DOHH2 (cell line): Measurements from ENCODE around the gene GPC5.

Source experiments
- H3F3A ChIP-seq: fragments of 200-600 bp; sonication (generic), shearing (Covaris generic); 2 replicates; pipeline ENCODE4 v1.6.0; 2016; ENCODE audit warnings: antibody characterized with exemption, mild to moderate bottlenecking; ENCODE audit not compliant: control insufficient read depth, insufficient read depth
- H3K27ac ChIP-seq: fragments of 200-600 bp; sonication (generic); 2 replicates; pipeline ENCODE4 v1.5.1; 2014; ENCODE audit warnings: low read depth, mild to moderate bottlenecking, low read length, moderate library complexity
- H3K27me3 ChIP-seq: fragments of 200-600 bp; sonication (generic); 2 replicates; pipeline ENCODE4 v1.6.1; 2014; ENCODE audit warnings: mild to moderate bottlenecking, low read length, mixed read lengths; ENCODE audit not compliant: control insufficient read depth
- H3K36me3 ChIP-seq: fragments of 200-600 bp; sonication (generic); 2 replicates; pipeline ENCODE4 v1.6.1; 2014; ENCODE audit warnings: mild to moderate bottlenecking, low read length, moderate library complexity, mixed read lengths; ENCODE audit not compliant: control insufficient read depth
- H3K4me1 ChIP-seq: fragments of 200-600 bp; sonication (generic); 2 replicates; pipeline ENCODE4 v1.6.1; 2014; ENCODE audit warnings: mild to moderate bottlenecking, low read length, mixed read lengths; ENCODE audit not compliant: control insufficient read depth
- H3K4me2 ChIP-seq: fragments of 200-600 bp; sonication (generic); 2 replicates; pipeline ENCODE4 v1.6.0; 2014; ENCODE audit warnings: mild to moderate bottlenecking, low read length, moderate library complexity
- H3K4me3 ChIP-seq: fragments of 200-600 bp; sonication (generic); 2 replicates; pipeline ENCODE4 v1.5.1; 2014; ENCODE audit warnings: mild to moderate bottlenecking, low read length, mixed read lengths
- H3K79me2 ChIP-seq: fragments of 200-600 bp; sonication (generic); 2 replicates; pipeline ENCODE4 v1.6.1; 2014; ENCODE audit warnings: mild to moderate bottlenecking, low read length, mixed read lengths; ENCODE audit not compliant: control insufficient read depth
- H3K9me2 ChIP-seq: fragments of 200-600 bp; sonication (generic); replicated peaks from 2 replicates; pipeline ENCODE4 v1.6.1; 2014; ENCODE audit warnings: mild to moderate bottlenecking, low read length, mixed read lengths; ENCODE audit not compliant: control insufficient read depth
- H3K9me3 ChIP-seq: fragments of 200-600 bp; sonication (generic); 2 replicates; pipeline ENCODE4 v1.6.1; 2014; ENCODE audit warnings: antibody characterized with exemption, low read length, mixed read lengths; ENCODE audit not compliant: control insufficient read depth, insufficient read depth
- H4K20me1 ChIP-seq: fragments of 200-600 bp; sonication (generic); 2 replicates; pipeline ENCODE4 v1.6.0; 2014; ENCODE audit warnings: low read depth, mild to moderate bottlenecking, antibody characterized with exemption, low read length, moderate library complexity; ENCODE audit not compliant: control insufficient read depth, insufficient read depth
- CTCF ChIP-seq: fragments of 200-600 bp; sonication (generic); IDR thresholded peaks from one replicate; pipeline ENCODE4 v1.5.1; 2014; ENCODE audit warnings: antibody characterized with exemption, mild to moderate bottlenecking, low read depth, low read length; ENCODE audit not compliant: poor library complexity, severe bottlenecking
- EZH2phosphoT487 ChIP-seq: fragments of 200-600 bp; sonication (generic); IDR thresholded peaks from 2 replicates; pipeline ENCODE4 v1.6.1; 2017; ENCODE audit warnings: borderline replicate concordance, mild to moderate bottlenecking, antibody characterized with exemption, low read length, moderate library complexity, mixed read lengths

Gene GPC5

DNA sequence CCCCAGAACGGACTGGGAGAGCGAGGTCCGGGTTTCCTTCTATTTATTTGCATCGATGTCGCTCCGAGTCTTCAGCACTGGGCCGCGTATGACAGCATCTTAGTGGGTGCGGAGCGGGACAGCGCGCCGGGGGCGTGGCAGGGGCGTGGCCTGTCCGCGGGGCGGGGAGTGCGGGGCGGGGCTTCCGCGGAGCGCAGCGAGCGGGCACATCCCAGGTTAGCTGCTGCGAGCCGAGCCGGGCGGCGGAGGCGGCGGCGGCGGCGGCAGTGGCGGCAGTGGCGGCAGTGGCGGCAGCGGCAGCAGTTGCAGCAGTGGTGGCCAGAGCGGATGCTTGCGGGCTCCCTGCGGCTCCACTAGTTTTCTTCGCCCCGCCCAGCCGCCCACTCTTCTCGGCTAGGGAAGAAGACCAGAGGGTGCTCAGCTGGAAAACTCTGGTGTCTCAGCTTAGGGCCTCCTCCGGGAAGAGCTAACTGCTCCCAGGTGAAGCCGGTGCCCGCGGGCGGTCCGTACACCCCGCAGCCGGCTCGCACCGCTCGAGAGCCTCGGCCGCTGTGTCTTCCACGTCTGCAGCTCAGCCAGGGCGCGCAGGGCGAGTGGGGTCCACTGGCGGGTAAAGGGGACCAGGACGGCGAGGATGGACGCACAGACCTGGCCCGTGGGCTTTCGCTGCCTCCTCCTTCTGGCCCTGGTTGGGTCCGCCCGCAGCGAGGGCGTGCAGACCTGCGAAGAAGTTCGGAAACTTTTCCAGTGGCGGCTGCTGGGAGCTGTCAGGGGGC is at the start of gene GPC5:
Gene GPC5, plus strand, starts transcription at position 209 of the 776 bp plus-strand sequence.
- H4K20me1 ChIP-seq, result no peaks in the 10 kb centered on the region
- peaks cover 4% of the 10 kb centered on the region; the same call in 1 of the 2 replicates for H3F3A ChIP-seq
- H3K27me3 ChIP-seq, result peaks cover 38% of the 10 kb centered on the region
- no peak within 1 kb of the TSS for H3K27ac ChIP-seq
- TF ChIP-seq CTCF (no peak), EZH2phosphoT487 (no peak)
- H3K4me2 ChIP-seq, result peak within 1 kb of the TSS; percentile 62
- no peaks in the 10 kb centered on the region for H3K9me3 ChIP-seq
- peak within 1 kb of the TSS; percentile 59 for H3K4me3 ChIP-seq
- H3K36me3 ChIP-seq, result no peaks in the 10 kb centered on the region
- peaks cover 19% of the 10 kb centered on the region for H3K4me1 ChIP-seq
- no peaks in the 10 kb centered on the region for H3K9me2 ChIP-seq
- H3K79me2 ChIP-seq, result no peaks in the 10 kb centered on the region

GRCh38 chr13:91348906-91349435 is 49.5 kb upstream of the GPC5 start:
- Histone ChIP-seq H3K4me1 (peaks cover 41% of the 10 kb centered on the region), H3K27ac (peak overlapping the region; percentile 71), H4K20me1 (peaks cover 48% of the 10 kb centered on the region), H3K36me3 (peaks cover 59% of the 10 kb centered on the region), H3K9me3 (no peaks in the 10 kb centered on the region), H3K4me3 (peak overlapping the region; percentile 96), H3K27me3 (peaks cover 24% of the 10 kb centered on the region), H3K4me2 (peak overlapping the region; percentile 68), H3F3A (peaks cover 60% of the 10 kb centered on the region), H3K9me2 (no peaks in the 10 kb centered on the region), H3K79me2 (peaks cover 49% of the 10 kb centered on the region)
- TF ChIP-seq CTCF (peak; percentile 75), EZH2phosphoT487 (no peak)

DNA sequence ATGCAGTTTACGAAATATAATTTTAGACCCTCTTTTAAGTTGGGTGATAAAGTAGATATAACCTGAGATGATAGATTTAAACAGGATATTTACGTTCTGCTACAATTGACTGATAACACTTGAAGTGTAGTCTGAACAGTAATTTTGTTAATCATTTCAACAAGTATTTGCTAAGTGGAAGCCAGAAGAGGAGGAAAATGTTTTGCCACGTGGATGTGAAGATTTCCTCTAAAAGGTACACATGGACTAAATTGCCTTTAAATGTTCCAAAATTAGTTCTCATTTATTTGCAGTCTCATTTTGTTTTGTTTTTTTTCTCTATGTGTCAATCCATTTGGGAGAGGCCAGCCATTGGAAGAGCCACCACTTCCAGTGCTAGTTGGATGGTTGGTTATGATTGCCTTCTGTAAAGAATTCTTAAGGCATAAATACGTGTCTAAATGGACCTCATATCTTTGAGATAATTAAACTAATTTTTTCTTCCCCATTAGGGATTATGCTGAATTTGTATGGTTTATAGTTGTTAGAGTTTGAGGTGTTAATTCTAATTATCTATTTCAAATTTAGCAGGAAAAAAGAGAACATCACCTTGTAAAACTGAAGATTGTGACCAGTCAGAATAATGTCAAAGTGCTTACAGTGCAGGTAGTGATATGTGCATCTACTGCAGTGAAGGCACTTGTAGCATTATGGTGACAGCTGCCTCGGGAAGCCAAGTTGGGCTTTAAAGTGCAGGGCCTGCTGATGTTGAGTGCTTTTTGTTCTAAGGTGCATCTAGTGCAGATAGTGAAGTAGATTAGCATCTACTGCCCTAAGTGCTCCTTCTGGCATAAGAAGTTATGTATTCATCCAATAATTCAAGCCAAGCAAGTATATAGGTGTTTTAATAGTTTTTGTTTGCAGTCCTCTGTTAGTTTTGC is 48.2 kb upstream of the GPC5 start:
- Histone ChIP-seq H3K9me3 (no peaks in the 10 kb centered on the region), H3K27me3 (peaks cover 19% of the 10 kb centered on the region), H3K36me3 (peaks cover 72% of the 10 kb centered on the region), H3K4me3 (peak overlapping the region; percentile 96), H3K9me2 (no peaks in the 10 kb centered on the region), H3K4me2 (peak overlapping the region; percentile 68), H4K20me1 (peaks cover 60% of the 10 kb centered on the region), H3F3A (peaks cover 73% of the 10 kb centered on the region), H3K79me2 (peaks cover 49% of the 10 kb centered on the region), H3K4me1 (peaks cover 41% of the 10 kb centered on the region), H3K27ac (peak overlapping the region; percentile 60; the same call in 1 of the 2 replicates)
- no peak for TF ChIP-seq EZH2phosphoT487
- TF ChIP-seq CTCF, result no peak
